Jurkat, Clone E6-1 (cell line): Measurements from ENCODE around the gene GPNMB.
"Not testable (repeated sequence)": the region's sequence is repeated elsewhere in the genome, so short reads cannot be mapped to it uniquely, and the experiment has no call there.

Experiments
- DNase-seq: peaks from one replicate; pipeline ENCODE4 v3.0.0-alpha.2; 2011; ENCODE audit warnings: low read depth, low spot score
- H3K4me3 ChIP-seq: 2 replicates; pipeline ENCODE4 v1.5.1; 2011; ENCODE audit warnings: mild to moderate bottlenecking, low read length, control low read depth, moderate library complexity

Gene GPNMB

GRCh38 chr7:23224364-23224763 is 22.2 kb upstream of the GPNMB start:
- not testable (repeated sequence) for DNase-seq

GRCh38 chr7:23226844-23227450 is 19.6 kb upstream of the GPNMB start:
- no peak for DNase-seq
- no peak overlapping the region for H3K4me3 ChIP-seq

More at GRCh38 chr7:23224364-23224763, 22.2 kb upstream of the GPNMB start:
- H3K4me3 ChIP-seq: not testable (repeated sequence)

GRCh38 chr7:23228412-23228811 is 18.2 kb upstream of the GPNMB start:
- DNase-seq: no peak
- H3K4me3 ChIP-seq: no peak overlapping the region

DNA sequence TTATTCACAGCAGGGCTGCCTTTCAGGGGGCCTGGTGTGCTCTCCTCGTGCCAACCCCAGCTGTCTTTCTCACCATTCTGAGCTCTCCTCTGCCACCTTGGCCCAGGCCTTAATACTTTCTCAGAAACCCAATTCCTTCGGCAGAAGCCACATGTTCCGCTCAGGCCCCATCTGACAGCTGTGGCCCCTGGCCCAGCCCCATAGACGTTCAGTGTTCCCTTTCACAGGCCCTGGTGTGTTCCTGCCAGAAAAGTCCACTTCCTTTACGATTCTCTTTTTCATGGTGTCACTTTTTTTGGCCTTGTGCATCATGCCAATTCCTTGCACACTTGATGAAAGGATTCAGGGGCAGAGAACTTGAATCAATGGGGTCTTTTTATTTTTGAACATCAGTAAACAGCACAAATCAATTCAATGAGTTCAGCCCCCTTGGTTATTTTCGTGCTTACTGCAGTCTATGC is 15.9 kb upstream of the GPNMB start:
- no peak overlapping the region for H3K4me3 ChIP-seq
- DNase-seq: no peak

DNA sequence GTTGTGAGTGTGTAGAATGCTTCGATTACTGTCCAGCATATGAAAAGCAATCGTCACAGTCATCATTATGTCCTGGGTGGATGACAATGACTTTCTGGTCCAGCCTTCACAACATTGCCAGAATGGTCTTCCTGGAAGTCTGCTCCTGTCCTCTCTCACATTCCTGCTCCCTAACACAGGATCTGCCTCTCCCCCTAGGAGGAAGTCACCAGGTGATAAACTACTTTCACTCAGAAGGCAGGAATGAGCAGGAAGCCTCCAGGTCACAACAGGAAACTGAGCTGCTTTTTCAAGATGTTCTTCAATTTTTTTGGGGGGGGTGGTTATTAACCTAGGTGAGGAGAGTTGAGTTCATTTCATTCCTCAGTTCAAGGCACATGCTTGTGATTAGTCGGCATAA is 13.6 kb upstream of the GPNMB start:
- H3K4me3 ChIP-seq: no peak overlapping the region
- no peak for DNase-seq

GRCh38 chr7:23234569-23235296 is 11.8 kb upstream of the GPNMB start:
- DNase-seq: no peak
- no peak overlapping the region for H3K4me3 ChIP-seq

GRCh38 chr7:23235813-23236221 is 10.8 kb upstream of the GPNMB start:
- DNase-seq: no peak
- H3K4me3 ChIP-seq: no peak overlapping the region

DNA sequence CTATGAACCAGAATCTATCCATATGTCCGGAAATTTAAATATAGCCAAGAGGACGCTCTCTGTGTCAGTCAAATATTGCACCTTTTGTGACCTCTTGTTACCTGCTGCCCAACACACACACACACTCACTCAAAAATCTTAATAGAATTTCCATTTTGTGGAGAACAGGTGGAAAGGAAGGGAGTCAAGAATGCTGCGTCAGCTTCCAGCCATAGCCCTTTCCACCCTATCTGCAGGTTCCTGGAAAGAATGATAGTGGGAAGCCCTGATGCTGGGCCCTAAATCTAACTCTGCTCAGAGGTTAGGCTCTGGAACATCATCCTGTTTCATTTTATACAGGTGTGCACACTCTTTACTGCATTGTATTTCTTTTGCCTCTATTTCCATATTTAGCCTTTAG is 9.6 kb upstream of the GPNMB start:
- no peak overlapping the region for H3K4me3 ChIP-seq
- no peak for DNase-seq

DNA sequence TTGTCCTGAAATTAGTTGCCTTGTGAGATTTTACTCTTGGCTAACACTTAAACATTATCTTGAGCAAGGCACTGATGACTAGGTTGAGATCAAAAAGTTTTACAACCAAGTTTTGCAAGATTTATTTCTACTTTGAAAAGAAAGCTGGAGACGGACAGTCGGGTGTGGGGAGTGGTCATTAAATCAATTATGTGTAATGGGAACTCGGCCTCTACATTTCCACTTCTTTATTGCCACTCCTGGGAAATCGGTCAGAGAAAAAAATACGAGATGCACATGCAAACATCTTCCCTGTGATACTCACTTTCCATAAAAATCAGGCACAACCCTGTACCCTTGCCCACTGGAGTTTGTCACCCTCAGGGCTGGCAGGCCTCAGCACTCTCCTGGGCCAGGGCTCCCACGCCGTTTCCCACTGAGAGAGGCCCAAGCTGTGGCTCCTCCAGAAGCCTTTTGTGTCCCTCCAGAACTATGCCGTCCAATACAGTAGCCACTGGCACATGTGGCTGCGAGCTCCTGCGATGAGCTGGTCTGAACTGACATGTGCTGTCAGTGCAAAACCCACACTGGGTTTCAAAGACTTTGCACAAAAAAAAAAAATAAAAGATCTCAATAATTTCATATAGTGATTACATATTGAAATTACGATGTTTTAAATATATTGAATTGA is 7.5 kb upstream of the GPNMB start:
- no peak overlapping the region for H3K4me3 ChIP-seq
- DNase-seq: no peak

DNA sequence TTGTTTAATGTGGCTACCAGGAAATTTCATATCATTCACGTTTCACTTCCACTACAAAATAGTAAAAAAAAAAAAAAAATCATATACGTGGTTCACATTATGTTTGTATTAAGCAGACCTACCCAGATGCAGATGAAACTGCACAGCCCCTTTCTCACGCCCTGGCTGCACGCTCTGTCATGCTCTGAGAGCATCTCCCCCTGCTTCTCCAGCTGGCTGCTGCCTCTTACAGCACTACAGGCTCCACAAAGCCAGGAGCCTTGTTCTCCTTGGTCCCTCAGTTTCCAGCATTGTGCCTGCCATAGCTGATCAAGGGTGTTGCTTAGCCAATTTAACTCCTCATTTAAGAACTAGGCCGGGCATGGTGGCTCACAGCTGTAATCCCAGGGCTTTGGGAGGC is 6.9 kb upstream of the GPNMB start:
- no peak overlapping the region for H3K4me3 ChIP-seq
- DNase-seq: no peak

GRCh38 chr7:23242321-23242720 is 4.3 kb upstream of the GPNMB start:
- no peak for DNase-seq

GRCh38 chr7:23242935-23243334 is 3.6 kb upstream of the GPNMB start:
- no peak overlapping the region for H3K4me3 ChIP-seq
- no peak for DNase-seq

More at GRCh38 chr7:23242321-23242720, 4.3 kb upstream of the GPNMB start:
- H3K4me3 ChIP-seq: no peak overlapping the region

- no peak for DNase-seq
- H3K4me3 ChIP-seq: no peak overlapping the region
Measured at GRCh38 chr7:23247046-23247602, 549 bp downstream of the GPNMB start.

GRCh38 chr7:23247603-23248335 is 1.2 kb downstream of the GPNMB start:
- no peak for DNase-seq
- H3K4me3 ChIP-seq: no peak overlapping the region

- H3K4me3 ChIP-seq: no peak overlapping the region
- DNase-seq: no peak
Measured at GRCh38 chr7:23249486-23249885, 2.9 kb downstream of the GPNMB start.

DNA sequence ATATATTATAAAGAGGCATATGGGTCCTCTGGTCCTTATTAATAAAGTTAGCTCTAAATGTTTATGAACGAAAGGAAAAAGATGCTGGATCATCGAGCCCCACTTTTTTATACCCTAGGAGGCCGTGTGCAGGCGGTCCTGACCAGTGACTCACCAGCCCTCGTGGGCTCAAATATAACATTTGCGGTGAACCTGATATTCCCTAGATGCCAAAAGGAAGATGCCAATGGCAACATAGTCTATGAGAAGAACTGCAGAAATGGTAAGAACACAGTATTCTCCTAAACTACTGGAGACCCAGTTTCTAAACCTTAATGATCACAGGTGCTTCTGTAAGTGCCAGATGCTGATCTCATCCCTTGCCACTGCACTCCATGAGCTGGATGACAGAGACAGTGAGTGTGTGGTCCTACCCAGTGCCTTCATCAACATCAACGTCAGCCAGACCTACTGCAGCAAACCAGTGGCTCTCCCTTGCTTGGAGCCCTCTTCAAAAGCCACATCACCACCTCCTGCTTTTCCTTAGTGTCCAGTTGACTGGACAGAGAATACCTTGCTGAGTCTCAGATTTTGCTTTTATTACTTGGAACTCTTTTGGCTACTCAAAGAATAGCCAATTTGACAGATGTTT is 7.6 kb downstream of the GPNMB start:
- H3K4me3 ChIP-seq: no peak overlapping the region
- DNase-seq: no peak

GRCh38 chr7:23256731-23257130 is 10.2 kb downstream of the GPNMB start:
- no peak overlapping the region for H3K4me3 ChIP-seq
- DNase-seq: no peak

DNA sequence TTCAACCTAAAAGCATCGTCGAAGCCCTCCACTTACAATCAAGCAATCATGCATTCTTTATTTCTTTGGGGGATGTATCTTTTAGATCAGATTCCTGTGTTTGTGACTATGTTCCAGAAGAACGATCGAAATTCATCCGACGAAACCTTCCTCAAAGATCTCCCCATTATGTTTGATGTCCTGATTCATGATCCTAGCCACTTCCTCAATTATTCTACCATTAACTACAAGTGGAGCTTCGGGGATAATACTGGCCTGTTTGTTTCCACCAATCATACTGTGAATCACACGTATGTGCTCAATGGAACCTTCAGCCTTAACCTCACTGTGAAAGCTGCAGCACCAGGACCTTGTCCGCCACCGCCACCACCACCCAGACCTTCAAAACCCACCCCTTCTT is 13.8 kb downstream of the GPNMB start:
- H3K4me3 ChIP-seq: no peak overlapping the region
- no peak for DNase-seq

- H3K4me3 ChIP-seq: no peak overlapping the region
- peak; percentile 49 for DNase-seq
Measured at GRCh38 chr7:23261843-23262452, 15.4 kb downstream of the GPNMB start.
